ENCODE data around the gene CMTR2.

The CMTR2 gene

DNA sequence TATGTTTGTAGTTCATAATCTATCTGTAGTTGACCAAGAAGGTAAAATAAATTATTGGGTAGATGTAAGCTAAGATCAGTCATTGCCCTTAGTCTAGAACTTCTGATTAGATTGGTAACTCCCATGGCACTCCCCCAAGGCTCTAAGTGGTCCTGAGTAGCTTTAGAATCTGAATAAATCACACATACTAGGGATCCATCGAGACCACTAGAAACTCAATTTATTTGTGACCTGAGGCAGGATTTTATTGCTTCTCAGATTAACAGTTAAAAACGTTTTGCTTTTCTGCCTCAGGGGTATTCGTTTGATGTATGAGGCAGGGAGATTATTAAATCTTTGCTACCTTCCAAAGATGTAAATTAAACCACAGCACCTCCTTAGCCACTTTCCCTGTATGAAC is 24.9 kb downstream of the CMTR2 start:
- Mint-ChIP-seq H3K27me3 (ENCODE audit: low read depth) (peaks cover 4% of the 10 kb centered on the region), H3K4me3 (no peak overlapping the region), H3K4me1 (peaks cover 21% of the 10 kb centered on the region), H3K27ac (no peak overlapping the region), H3K9me3 (peaks cover 12% of the 10 kb centered on the region), H3K36me3 (ENCODE audit: low read depth) (peaks cover 5% of the 10 kb centered on the region)
- no peak for TF ChIP-seq CTCF (IDR thresholded peaks at IDR 0.05; ENCODE audit: unreplicated experiment in 3 of 3)

DNA sequence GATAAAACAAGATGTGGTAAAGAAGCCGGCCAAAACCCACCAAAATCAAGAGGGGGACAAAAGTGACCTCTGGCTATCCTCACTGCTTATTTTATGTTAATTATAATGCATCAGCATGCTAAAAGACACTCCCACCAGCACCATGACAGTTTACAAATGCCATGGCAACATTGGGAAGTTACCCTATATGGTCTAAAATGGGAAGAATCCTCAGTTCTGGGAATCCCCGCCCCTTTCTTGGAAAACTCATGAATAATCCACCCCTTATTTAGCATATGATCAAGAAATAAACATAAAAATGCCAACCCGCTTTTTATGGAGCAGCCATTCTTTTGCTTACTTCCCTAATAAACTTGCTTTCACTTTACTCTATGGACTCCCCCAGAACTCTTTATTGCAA is 25.6 kb downstream of the CMTR2 start:
- Mint-ChIP-seq H3K27me3 (ENCODE audit: low read depth) (peaks cover 3% of the 10 kb centered on the region), H3K36me3 (ENCODE audit: low read depth) (peaks cover 5% of the 10 kb centered on the region), H3K9me3 (peaks cover 8% of the 10 kb centered on the region), H3K27ac (no peak overlapping the region), H3K4me1 (peaks cover 28% of the 10 kb centered on the region), H3K4me3 (no peak overlapping the region)
- TF ChIP-seq CTCF (IDR thresholded peaks at IDR 0.05; ENCODE audit: unreplicated experiment in 3 of 3), result no peak

GRCh38 chr16:71262391-71262790 is 26.8 kb downstream of the CMTR2 start:
- Mint-ChIP-seq H3K9me3 (peaks cover under 1% of the 10 kb centered on the region), H3K27ac (no peak overlapping the region), H3K36me3 (ENCODE audit: low read depth) (peaks cover 1% of the 10 kb centered on the region), H3K4me3 (no peak overlapping the region), H3K27me3 (ENCODE audit: low read depth) (peaks cover 2% of the 10 kb centered on the region), H3K4me1 (peaks cover 37% of the 10 kb centered on the region)
- TF ChIP-seq CTCF (IDR thresholded peaks at IDR 0.05; ENCODE audit: unreplicated experiment in 3 of 3), result no peak

DNA sequence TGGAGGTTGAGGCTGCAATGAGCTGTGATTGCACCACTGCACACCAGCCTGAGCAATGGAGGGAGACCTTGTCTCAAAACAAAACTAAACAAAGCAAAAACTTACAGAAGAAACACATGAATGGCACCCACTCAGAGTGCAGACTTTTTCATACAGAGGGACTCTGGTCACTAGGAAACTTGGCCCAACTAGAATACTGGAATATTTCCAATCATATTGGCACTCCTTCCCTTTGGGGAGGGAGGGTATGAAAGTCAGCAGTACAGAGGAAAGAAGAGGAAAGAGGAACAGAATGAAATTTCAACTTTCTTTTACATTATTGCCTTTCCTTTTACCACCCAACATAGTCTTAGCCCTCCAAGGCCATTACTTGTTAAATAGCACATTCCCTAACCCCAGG is 28.2 kb downstream of the CMTR2 start:
- Mint-ChIP-seq H3K9me3 (no peaks in the 10 kb centered on the region), H3K27ac (no peak overlapping the region), H3K27me3 (ENCODE audit: low read depth) (peaks cover 5% of the 10 kb centered on the region), H3K4me3 (no peak overlapping the region), H3K36me3 (ENCODE audit: low read depth) (no peaks in the 10 kb centered on the region), H3K4me1 (peaks cover 49% of the 10 kb centered on the region)
- TF ChIP-seq CTCF (IDR thresholded peaks at IDR 0.05; ENCODE audit: unreplicated experiment in 3 of 3), result no peak

DNA sequence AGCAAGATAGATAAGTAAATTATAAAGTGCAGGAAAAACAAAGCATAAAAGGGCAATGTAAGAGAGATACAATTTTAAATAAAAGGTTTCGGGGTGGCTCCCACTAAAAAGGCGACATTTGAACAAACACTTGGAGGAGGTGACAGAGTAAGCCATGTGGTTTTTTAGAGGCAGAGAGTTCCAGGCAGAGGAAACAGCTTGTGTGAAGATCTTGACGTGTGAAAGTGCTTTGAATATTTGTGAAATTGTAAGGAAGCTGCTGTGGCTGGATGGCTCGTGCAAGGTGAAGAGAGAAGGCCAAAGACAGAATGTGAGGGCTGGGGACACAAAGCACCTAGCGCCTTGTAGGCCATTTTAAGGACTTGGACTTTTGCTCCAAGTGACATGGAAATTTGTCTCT is 30.1 kb downstream of the CMTR2 start:
- H3K9me3 Mint-ChIP-seq, result no peaks in the 10 kb centered on the region
- TF ChIP-seq CTCF (IDR thresholded peaks at IDR 0.05; ENCODE audit: unreplicated experiment in 3 of 3), result no peak
- no peak overlapping the region for H3K4me3 Mint-ChIP-seq
- H3K4me1 Mint-ChIP-seq, result peaks cover 68% of the 10 kb centered on the region
- H3K27ac Mint-ChIP-seq, result no peak overlapping the region
- H3K36me3 Mint-ChIP-seq (ENCODE audit: low read depth), result no peaks in the 10 kb centered on the region
- H3K27me3 Mint-ChIP-seq (ENCODE audit: low read depth), result peaks cover 5% of the 10 kb centered on the region

DNA sequence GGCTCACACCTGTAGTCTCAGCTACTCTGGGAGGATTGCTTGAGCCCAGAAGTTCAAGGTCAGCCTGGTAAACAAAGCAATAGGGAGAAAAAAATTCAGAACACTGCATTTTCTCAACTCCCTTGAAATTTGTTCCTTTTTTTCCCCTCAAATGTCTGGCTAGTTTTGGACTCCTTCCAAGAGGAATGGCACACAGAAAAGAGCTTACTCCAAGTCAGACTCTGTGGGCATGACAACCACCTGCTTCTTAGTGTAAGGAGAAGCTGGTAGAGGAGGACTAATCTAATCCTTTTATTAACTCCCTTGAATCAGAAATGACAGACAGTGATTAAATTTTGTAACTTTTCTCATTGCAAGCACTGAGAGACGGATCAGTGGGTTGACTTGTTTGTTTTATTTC is 30.8 kb downstream of the CMTR2 start:
- TF ChIP-seq CTCF (IDR thresholded peaks at IDR 0.05; ENCODE audit: unreplicated experiment in 3 of 3), result no peak
- no peak overlapping the region for H3K4me3 Mint-ChIP-seq
- H3K4me1 Mint-ChIP-seq, result peaks cover 70% of the 10 kb centered on the region
- H3K27ac Mint-ChIP-seq, result no peak overlapping the region
- peaks cover 5% of the 10 kb centered on the region for H3K27me3 Mint-ChIP-seq (ENCODE audit: low read depth)
- H3K36me3 Mint-ChIP-seq (ENCODE audit: low read depth), result no peaks in the 10 kb centered on the region
- H3K9me3 Mint-ChIP-seq, result no peaks in the 10 kb centered on the region
